Stimulated activated CD4-positive, alpha-beta T cell treated with anti-CD3 and anti-CD28 coated beads, Interleukin-1b, Interleukin-23, amount 100 ng/mL, for 1 hour (primary cell): Measurements from ENCODE around the gene USP15.

Experiments
- DNase-seq, 2 donors: peaks; one replicate each; pipeline ENCODE4 v3.0.0-alpha.2; 2020; ENCODE audit warnings: low read depth in 2 of 2

USP15 gene

GRCh38 chr12:62256408-62257096 lies 3.7 kb upstream of the USP15 start:
- DNase-seq, result peak in 1 of 2 donors; percentile 53

- DNase-seq, result no peak
Observed at GRCh38 chr12:62258231-62258630, 2.0 kb upstream of the USP15 start.

GRCh38 chr12:62258941-62259630 lies 1.1 kb upstream of the USP15 start:
- DNase-seq, result no peak

- DNase-seq, result no peak
Observed at GRCh38 chr12:62259631-62259992, 592 bp upstream of the USP15 start.

- DNase-seq, result no peak
Observed at GRCh38 chr12:62260733-62261683, 804 bp downstream of the USP15 start.

GRCh38 chr12:62261876-62262517 lies 1.8 kb downstream of the USP15 start:
- no peak for DNase-seq

- DNase-seq, result no peak
Observed at GRCh38 chr12:62263232-62263631, 3.0 kb downstream of the USP15 start.

GRCh38 chr12:62263966-62264365 lies 3.8 kb downstream of the USP15 start:
- DNase-seq, result no peak

GRCh38 chr12:62264706-62265105 lies 4.5 kb downstream of the USP15 start:
- DNase-seq, result no peak

GRCh38 chr12:62265511-62265910 lies 5.3 kb downstream of the USP15 start:
- no peak for DNase-seq

- no peak for DNase-seq
Observed at GRCh38 chr12:62267026-62267425, 6.8 kb downstream of the USP15 start.

GRCh38 chr12:62267480-62267879 lies 7.3 kb downstream of the USP15 start:
- no peak for DNase-seq

GRCh38 chr12:62268956-62269355 lies 8.8 kb downstream of the USP15 start:
- no peak for DNase-seq

- DNase-seq, result no peak
Observed at GRCh38 chr12:62269464-62270228, 9.4 kb downstream of the USP15 start.

GRCh38 chr12:62270384-62270783 lies 10.2 kb downstream of the USP15 start:
- DNase-seq, result no peak

- no peak for DNase-seq
Observed at GRCh38 chr12:62270872-62271271, 10.7 kb downstream of the USP15 start.

- DNase-seq, result no peak
Observed at GRCh38 chr12:62272936-62273552, 12.8 kb downstream of the USP15 start.

GRCh38 chr12:62273724-62274380 lies 13.6 kb downstream of the USP15 start:
- no peak for DNase-seq

GRCh38 chr12:62278022-62278421 lies 17.8 kb downstream of the USP15 start:
- DNase-seq, result no peak

- DNase-seq, result no peak
Observed at GRCh38 chr12:62279058-62279457, 18.9 kb downstream of the USP15 start.
